RPMI8226 (cell line): ENCODE results near the gene ZYG11A.

Source experiments
- DNase-seq: peaks from one replicate; pipeline ENCODE4 v3.0.0-alpha.2; 2015

The ZYG11A gene

GRCh38 chr1:52880206-52880605 is 37.6 kb downstream of the ZYG11A start:
- DNase-seq, result no peak

GRCh38 chr1:52887483-52887882 is 44.9 kb downstream of the ZYG11A start:
- no peak for DNase-seq

DNA sequence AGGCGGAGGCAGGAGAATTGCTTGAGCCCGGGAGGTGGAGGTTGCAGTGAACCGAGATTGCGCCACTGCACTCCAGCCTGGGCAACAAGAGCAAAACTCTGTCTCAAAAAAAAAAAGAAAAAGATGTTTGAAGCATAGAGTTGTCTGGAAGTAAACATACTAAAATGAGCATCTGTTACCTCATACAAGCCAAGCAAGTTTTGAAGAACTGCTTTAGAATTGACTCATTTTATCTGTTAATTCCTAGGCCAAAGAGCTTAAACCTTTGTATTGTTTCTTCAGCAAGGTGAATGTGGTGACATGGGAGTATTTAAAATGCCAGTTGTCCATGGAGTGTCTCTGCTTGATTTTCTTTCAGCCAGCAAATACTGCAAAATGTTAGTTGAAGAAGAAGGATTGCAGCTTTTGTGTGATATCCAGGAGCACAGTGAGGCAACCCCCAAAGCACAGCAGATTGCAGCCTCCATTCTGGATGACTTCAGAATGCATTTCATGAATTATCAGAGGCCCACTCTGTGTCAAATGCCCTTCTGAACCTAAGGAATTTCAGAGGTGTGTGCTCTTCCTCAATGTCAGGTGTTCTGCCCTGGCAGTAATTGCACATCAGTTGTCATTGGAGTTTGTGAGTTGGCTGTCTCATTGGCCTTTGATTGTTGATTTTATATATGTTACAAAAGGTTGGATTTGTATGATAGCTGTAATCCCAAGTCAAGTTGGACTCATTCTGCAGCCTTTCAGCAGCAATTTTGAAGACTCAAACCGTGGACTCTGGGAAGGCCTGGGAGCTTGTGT is 50.1 kb downstream of the ZYG11A start:
- no peak for DNase-seq

DNA sequence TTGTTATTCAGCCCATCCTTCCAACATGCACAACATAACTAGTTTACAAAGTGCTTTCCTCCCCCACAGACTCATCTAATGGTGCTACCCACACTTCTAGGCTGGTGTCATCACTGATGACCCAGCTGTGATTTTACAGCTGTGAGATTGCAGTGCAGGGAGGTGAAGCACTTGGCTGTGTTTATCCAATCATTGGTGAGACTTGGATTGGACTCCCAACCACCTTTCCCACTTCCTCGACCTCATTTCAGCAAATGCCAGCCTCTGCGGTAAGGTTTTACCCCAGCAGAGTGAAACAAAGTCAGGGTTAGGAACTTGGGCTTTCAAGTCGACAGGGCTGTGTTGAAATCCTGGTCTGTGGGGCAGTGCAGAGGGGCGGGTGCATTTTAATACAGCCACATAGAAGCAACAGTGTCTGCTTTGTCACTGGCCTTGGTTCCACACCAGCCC is 56.9 kb downstream of the ZYG11A start:
- no peak for DNase-seq

- DNase-seq, result no peak
Observed at GRCh38 chr1:52900402-52900801, 57.8 kb downstream of the ZYG11A start.

DNA sequence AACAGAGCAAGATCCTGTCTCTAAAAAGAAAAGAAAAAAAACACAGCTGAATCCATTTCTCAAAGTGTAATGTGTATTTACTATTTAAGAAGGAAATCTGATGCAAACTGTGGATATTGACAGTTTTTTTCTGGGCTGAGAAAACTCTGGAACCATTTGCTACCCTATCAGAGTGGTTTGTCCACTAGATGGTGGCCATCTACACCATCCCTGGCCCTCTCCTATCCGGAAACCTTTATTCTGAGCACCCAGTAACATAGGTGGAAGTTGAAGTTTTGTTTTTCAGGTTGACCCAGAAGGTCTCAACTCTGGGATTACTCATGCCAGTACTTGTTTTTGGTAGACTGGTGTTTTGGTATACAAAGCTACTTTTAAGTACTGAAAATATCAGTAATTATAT is 58.8 kb downstream of the ZYG11A start:
- DNase-seq, result no peak

GRCh38 chr1:52904208-52904926 is 61.8 kb downstream of the ZYG11A start:
- DNase-seq, result no peak

DNA sequence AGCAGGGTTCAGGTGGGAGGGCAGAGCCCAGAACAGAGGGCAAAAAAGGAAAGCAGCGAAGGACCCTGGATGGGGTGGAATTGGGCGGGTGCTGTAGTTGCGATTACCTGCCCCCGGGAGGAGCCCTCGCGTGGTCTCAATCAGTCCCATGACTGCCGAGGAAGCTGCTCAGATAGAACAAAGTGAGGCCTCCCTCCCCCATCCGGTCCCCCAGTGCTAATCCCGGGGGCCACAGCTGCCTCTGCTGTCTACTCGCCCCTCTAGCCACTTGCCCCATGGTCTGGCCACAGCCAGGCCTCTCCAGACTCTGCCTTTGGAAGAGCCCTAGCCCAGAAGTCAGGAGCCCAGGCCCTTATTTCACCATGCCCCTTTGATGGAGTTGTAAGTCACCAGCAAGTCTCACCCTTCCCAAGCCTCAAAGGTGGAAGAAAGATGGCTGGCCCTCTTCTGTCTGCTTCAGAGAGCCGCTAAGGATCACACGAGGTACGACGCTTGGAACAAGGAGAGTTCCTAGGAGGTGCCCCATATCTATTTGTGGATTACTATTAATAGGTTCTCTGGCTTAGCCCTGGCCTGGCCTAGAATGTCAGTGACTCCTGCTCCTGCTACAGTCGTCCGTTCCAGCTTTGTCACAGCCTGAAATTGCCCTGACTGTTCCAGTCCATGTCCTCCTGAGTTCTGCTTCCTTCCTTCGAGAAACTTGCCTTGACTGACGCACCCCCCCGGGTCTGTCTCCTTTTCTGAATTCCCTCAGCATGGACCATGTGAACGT is 62.6 kb downstream of the ZYG11A start:
- DNase-seq, result peak; percentile 47

GRCh38 chr1:52906135-52906603 is 63.6 kb downstream of the ZYG11A start:
- no peak for DNase-seq

GRCh38 chr1:52907068-52907811 is 64.7 kb downstream of the ZYG11A start:
- DNase-seq, result no peak

DNA sequence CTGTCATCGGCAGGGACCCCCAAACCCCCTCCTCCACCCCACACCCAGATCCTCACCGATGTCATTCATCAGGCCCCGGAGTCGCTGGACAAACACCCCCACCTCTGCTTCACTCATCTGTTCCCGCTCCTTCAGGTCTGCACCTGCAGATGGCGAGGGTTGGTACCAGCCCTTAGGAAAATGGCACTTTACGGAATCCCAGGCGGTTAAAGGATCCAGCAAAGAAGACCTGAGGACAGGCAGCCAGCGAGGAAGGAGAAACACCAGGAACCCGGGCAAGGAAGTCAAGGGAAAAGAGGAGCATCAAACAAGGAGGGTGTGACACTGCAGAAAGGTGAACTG is 65.2 kb downstream of the ZYG11A start:
- no peak for DNase-seq

GRCh38 chr1:52911541-52911940 is 69.0 kb downstream of the ZYG11A start:
- DNase-seq, result no peak

DNA sequence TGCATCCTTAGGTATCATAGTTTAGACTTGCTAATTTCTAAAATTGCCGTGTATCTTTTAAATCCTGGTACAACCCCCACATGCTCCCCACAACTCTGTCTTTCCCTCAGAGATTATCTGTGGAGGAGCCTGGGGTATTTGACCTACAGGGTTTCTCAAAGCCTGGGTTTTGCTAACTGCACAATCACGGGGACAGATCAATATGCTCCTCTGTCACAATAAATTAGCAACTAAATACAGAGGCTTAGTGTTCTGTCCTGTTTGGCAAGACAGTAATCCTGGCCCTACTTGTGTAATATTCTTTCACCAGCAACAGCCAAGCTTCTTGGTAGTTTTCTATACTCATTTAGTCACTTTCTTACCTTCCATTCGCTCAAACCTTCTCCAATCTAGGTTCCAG is 70.5 kb downstream of the ZYG11A start:
- DNase-seq, result no peak

DNA sequence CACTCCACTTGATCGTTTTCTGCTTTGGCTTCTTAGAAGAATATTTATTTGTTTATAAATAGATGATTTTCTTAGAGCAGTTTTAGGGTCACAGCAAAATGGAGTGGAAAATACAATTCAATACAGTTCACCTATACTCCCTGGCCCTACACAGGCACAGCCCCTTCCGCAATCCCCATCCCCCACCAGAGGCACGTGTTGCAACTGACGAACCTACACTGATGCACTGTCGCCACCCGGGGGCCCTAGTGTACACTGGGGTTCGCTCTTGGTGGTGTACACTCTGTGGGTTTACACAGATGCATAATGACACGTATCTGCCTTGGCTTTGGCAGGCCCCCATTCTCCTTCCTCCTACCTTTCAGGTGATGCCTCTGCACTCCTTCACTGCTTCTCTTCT is 71.0 kb downstream of the ZYG11A start:
- DNase-seq, result no peak

- no peak for DNase-seq
Observed at GRCh38 chr1:52914463-52914862, 71.9 kb downstream of the ZYG11A start.

- DNase-seq, result no peak
Observed at GRCh38 chr1:52915211-52915854, 72.8 kb downstream of the ZYG11A start.

DNA sequence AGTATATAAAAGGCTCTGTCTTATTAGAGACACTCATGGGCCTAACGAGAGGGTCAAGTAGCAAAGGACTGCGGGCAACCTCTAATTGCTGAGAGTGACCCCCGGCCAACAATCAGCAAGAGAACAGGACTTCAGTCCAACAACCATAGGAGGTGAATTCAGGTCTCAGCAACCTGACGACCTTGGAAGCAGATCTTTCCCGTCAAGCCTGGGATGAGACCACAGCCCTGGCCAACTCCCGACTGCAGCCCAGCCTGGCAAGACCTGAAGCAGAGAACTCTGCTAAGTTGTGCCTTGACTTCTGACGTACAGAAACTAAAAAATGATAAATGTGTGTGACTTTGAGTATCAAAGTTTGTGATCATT is 73.3 kb downstream of the ZYG11A start:
- DNase-seq, result no peak

GRCh38 chr1:52916241-52916975 is 73.8 kb downstream of the ZYG11A start:
- DNase-seq, result no peak

- DNase-seq, result no peak
Observed at GRCh38 chr1:52917156-52917555, 74.6 kb downstream of the ZYG11A start.

DNA sequence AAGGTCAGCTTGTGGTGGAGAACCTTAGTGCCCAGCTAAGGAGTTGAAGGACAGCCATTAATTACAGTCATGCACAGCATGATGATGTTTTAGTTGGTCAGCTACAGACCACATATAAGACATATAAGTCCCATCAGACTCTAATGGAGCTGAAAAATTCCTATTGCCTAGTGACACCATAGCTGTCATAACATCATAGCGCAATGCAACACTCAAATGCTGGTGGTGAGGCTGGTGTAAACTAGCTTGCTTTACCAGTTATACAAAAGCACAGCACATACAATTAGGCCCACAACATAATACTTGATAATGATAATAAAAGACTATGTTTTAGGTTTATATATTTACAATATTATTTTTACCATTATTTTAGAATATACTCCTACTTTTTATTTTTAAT is 75.0 kb downstream of the ZYG11A start:
- no peak for DNase-seq

DNA sequence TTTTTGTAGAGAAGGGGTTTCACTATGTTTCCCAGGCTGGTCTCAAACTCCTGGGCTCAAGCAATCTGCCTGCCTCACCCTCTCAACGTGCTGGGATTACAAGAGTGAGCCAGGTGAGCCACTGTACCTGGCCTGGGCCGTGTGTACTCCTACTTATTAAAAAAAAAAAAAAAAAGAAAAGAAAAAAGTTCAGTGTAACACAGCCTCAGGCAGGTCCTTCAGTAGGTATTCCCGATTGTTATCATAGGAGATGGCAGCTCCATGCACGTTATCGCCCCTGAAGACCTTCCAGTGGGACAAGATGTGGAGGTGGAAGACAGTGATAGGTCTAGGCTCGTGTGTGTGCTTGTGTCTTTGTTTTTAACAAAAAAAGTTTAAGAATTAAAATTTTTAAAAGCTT is 75.6 kb downstream of the ZYG11A start:
- DNase-seq, result no peak
